IPS-20b (cell line): ENCODE data around the gene IP6K3.

Experiments used
- H3K27ac ChIP-seq: one replicate; pipeline ENCODE4 v1.5.1; 2013; ENCODE audit warnings: low read length
- H3K27me3 ChIP-seq: 2 replicates; pipeline ENCODE4 v1.6.1; 2013; ENCODE audit warnings: mild to moderate bottlenecking, low read length, inconsistent platforms; ENCODE audit not compliant: insufficient read depth
- H3K36me3 ChIP-seq: 2 replicates; pipeline ENCODE4 v1.6.1; 2013; ENCODE audit warnings: low read depth, mild to moderate bottlenecking, inconsistent platforms, low read length, moderate library complexity; ENCODE audit not compliant: insufficient read depth
- H3K4me1 ChIP-seq: 2 replicates; pipeline ENCODE4 v1.6.1; 2013; ENCODE audit warnings: mild to moderate bottlenecking, control low read depth, inconsistent platforms, low read length, moderate library complexity; ENCODE audit not compliant: insufficient read depth
- H3K4me3 ChIP-seq: 2 replicates; pipeline ENCODE4 v1.5.1; 2013; ENCODE audit warnings: mild to moderate bottlenecking, low read length, inconsistent platforms
- H3K9ac ChIP-seq: 2 replicates; pipeline ENCODE4 v1.6.1; 2013; ENCODE audit warnings: low read depth, mild to moderate bottlenecking, inconsistent platforms, low read length, moderate library complexity
- H3K9me3 ChIP-seq: 2 replicates; pipeline ENCODE4 v1.6.1; 2013; ENCODE audit warnings: mild to moderate bottlenecking, low read depth, low read length, inconsistent platforms; ENCODE audit not compliant: insufficient read depth

Gene IP6K3

GRCh38 chr6:33686981-33687975, 59.4 kb downstream of the IP6K3 start:
- Histone ChIP-seq H3K9me3 (no peaks in the 10 kb centered on the region), H3K9ac (no peak overlapping the region), H3K27me3 (no peaks in the 10 kb centered on the region), H3K4me3 (no peak overlapping the region), H3K27ac (no peak overlapping the region), H3K36me3 (peaks cover 79% of the 10 kb centered on the region), H3K4me1 (no peaks in the 10 kb centered on the region)

GRCh38 chr6:33686225-33686924, 60.3 kb downstream of the IP6K3 start:
- H3K9me3 ChIP-seq: no peaks in the 10 kb centered on the region
- H3K9ac ChIP-seq: no peak overlapping the region
- H3K27me3 ChIP-seq: no peaks in the 10 kb centered on the region
- H3K4me1 ChIP-seq: no peaks in the 10 kb centered on the region
- no peak overlapping the region for H3K27ac ChIP-seq
- no peak overlapping the region for H3K4me3 ChIP-seq
- H3K36me3 ChIP-seq: peaks cover 75% of the 10 kb centered on the region

GRCh38 chr6:33685411-33686224, 61.1 kb downstream of the IP6K3 start:
- peaks cover 72% of the 10 kb centered on the region for H3K36me3 ChIP-seq

GRCh38 chr6:33684983-33685382, 61.7 kb downstream of the IP6K3 start:
- no peak overlapping the region for H3K4me3 ChIP-seq
- no peak overlapping the region for H3K27ac ChIP-seq
- no peaks in the 10 kb centered on the region for H3K27me3 ChIP-seq
- no peaks in the 10 kb centered on the region for H3K9me3 ChIP-seq
- H3K36me3 ChIP-seq: peaks cover 73% of the 10 kb centered on the region
- no peak overlapping the region for H3K9ac ChIP-seq
- H3K4me1 ChIP-seq: no peaks in the 10 kb centered on the region

More at GRCh38 chr6:33685411-33686224, 61.1 kb downstream of the IP6K3 start:
- no peak overlapping the region for H3K4me3 ChIP-seq
- H3K4me1 ChIP-seq: no peaks in the 10 kb centered on the region
- H3K9ac ChIP-seq: no peak overlapping the region
- no peak overlapping the region for H3K27ac ChIP-seq
- no peaks in the 10 kb centered on the region for H3K9me3 ChIP-seq
- no peaks in the 10 kb centered on the region for H3K27me3 ChIP-seq

- H3K36me3 ChIP-seq: peaks cover 74% of the 10 kb centered on the region
These were observed 62.2 kb downstream of the IP6K3 start for GRCh38 chr6:33684428-33684896.

GRCh38 chr6:33683576-33684427, 62.9 kb downstream of the IP6K3 start:
- H3K4me3 ChIP-seq: no peak overlapping the region
- H3K9ac ChIP-seq: no peak overlapping the region
- H3K4me1 ChIP-seq: no peaks in the 10 kb centered on the region
- no peaks in the 10 kb centered on the region for H3K9me3 ChIP-seq
- H3K27me3 ChIP-seq: no peaks in the 10 kb centered on the region
- peaks cover 74% of the 10 kb centered on the region for H3K36me3 ChIP-seq
- no peak overlapping the region for H3K27ac ChIP-seq

More at GRCh38 chr6:33684428-33684896, 62.2 kb downstream of the IP6K3 start:
- Histone ChIP-seq H3K27me3 (no peaks in the 10 kb centered on the region), H3K4me3 (no peak overlapping the region), H3K9me3 (no peaks in the 10 kb centered on the region), H3K27ac (no peak overlapping the region), H3K9ac (no peak overlapping the region), H3K4me1 (no peaks in the 10 kb centered on the region)

GRCh38 chr6:33683051-33683571, 63.6 kb downstream of the IP6K3 start:
- H3K9me3 ChIP-seq: no peaks in the 10 kb centered on the region
- peaks cover 74% of the 10 kb centered on the region for H3K36me3 ChIP-seq
- no peak overlapping the region for H3K27ac ChIP-seq

GRCh38 chr6:33682341-33682740, 64.4 kb downstream of the IP6K3 start:
- Histone ChIP-seq H3K27ac (no peak overlapping the region), H3K9ac (no peak overlapping the region), H3K27me3 (no peaks in the 10 kb centered on the region), H3K9me3 (no peaks in the 10 kb centered on the region), H3K36me3 (peaks cover 74% of the 10 kb centered on the region), H3K4me3 (no peak overlapping the region), H3K4me1 (no peaks in the 10 kb centered on the region)

More at GRCh38 chr6:33683051-33683571, 63.6 kb downstream of the IP6K3 start:
- Histone ChIP-seq H3K4me3 (no peak overlapping the region), H3K9ac (no peak overlapping the region), H3K27me3 (no peaks in the 10 kb centered on the region), H3K4me1 (no peaks in the 10 kb centered on the region)

GRCh38 chr6:33679761-33680160, 66.9 kb downstream of the IP6K3 start:
- Histone ChIP-seq H3K9me3 (no peaks in the 10 kb centered on the region), H3K36me3 (peaks cover 68% of the 10 kb centered on the region), H3K9ac (no peak overlapping the region), H3K27me3 (no peaks in the 10 kb centered on the region), H3K4me3 (no peak overlapping the region), H3K27ac (no peak overlapping the region), H3K4me1 (no peaks in the 10 kb centered on the region)

GRCh38 chr6:33678932-33679490, 67.7 kb downstream of the IP6K3 start:
- Histone ChIP-seq H3K9ac (no peak overlapping the region), H3K4me3 (no peak overlapping the region), H3K4me1 (no peaks in the 10 kb centered on the region), H3K27me3 (no peaks in the 10 kb centered on the region), H3K27ac (no peak overlapping the region), H3K36me3 (peaks cover 70% of the 10 kb centered on the region), H3K9me3 (no peaks in the 10 kb centered on the region)
